ENCODE results near the gene MCTS1. TPM values are rescaled to one million over a fixed set of nuclear protein-coding genes. Genes with fewer than 3 reads are reported as not detected.
A peak's percentile ranks its signal among the peaks of the same experiment; 100 is the strongest.
"Not testable (repeated sequence)": the region's sequence is repeated elsewhere in the genome, so short reads cannot be mapped to it uniquely, and the experiment has no call there.

The MCTS1 gene
- total RNA-seq (2014; rRNA removed; shearing (Covaris generic)) = 96.6 and 106 TPM in 2 replicates
- 68.1 and 74.4 TPM in 2 replicates for polyA plus RNA-seq (2015; cell fraction: cytosol; rRNA removed)
- 37.4 and 42.0 TPM in 2 replicates for polyA plus RNA-seq (2015; cell fraction: nucleus; rRNA removed)

GRCh38 chrX:120603707-120604360, at the start of gene MCTS1:
TSS of gene MCTS1 (plus strand) at chrX:120604101. CDS start at chrX:120604237, 136 bp downstream.
- in situ Hi-C loops (cut with HindIII; ENCODE audit: low pct_unique_long_range_greater_than_20kb, low sequenced_read_pairs) = no loop called here
- peak; percentile 96 for DNase-seq (ENCODE audit: low read depth, low spot score)

GRCh38 chrX:120556251-120556650, 47.6 kb upstream of the MCTS1 start:
- DNase-seq (ENCODE audit: low read depth, low spot score) = no peak
- in situ Hi-C loops (cut with HindIII; ENCODE audit: low pct_unique_long_range_greater_than_20kb, low sequenced_read_pairs) = no loop called here

GRCh38 chrX:120559804-120560203, 44.1 kb upstream of the MCTS1 start:
- in situ Hi-C loops (cut with HindIII; ENCODE audit: low pct_unique_long_range_greater_than_20kb, low sequenced_read_pairs) = no loop called here
- peak; percentile 2 for DNase-seq (ENCODE audit: low read depth, low spot score)

- no peak for DNase-seq (ENCODE audit: low read depth, low spot score)
- in situ Hi-C loops (cut with HindIII; ENCODE audit: low pct_unique_long_range_greater_than_20kb, low sequenced_read_pairs) = no loop called here
Measured at GRCh38 chrX:120560405-120560841, 43.5 kb upstream of the MCTS1 start.

GRCh38 chrX:120560842-120561633, 42.9 kb upstream of the MCTS1 start, which contains the start of gene CUL4B:
TSS of gene CUL4B (minus strand) at chrX:120560962. CDS start at chrX:120560638, 324 bp downstream.
- in situ Hi-C loops (cut with HindIII; ENCODE audit: low pct_unique_long_range_greater_than_20kb, low sequenced_read_pairs) = no loop called here

GRCh38 chrX:120561634-120562568, 42.0 kb upstream of the MCTS1 start:
- in situ Hi-C loops (cut with HindIII; ENCODE audit: low pct_unique_long_range_greater_than_20kb, low sequenced_read_pairs) = no loop called here

More at GRCh38 chrX:120560842-120561633, 42.9 kb upstream of the MCTS1 start, which contains the start of gene CUL4B:
- peak; percentile 94 for DNase-seq (ENCODE audit: low read depth, low spot score)

GRCh38 chrX:120562569-120562926, 41.4 kb upstream of the MCTS1 start:
- DNase-seq (ENCODE audit: low read depth, low spot score) = peak; percentile 2
- in situ Hi-C loops (cut with HindIII; ENCODE audit: low pct_unique_long_range_greater_than_20kb, low sequenced_read_pairs) = no loop called here

More at GRCh38 chrX:120561634-120562568, 42.0 kb upstream of the MCTS1 start:
- DNase-seq (ENCODE audit: low read depth, low spot score) = no peak

- no peak for DNase-seq (ENCODE audit: low read depth, low spot score)
- in situ Hi-C loops (cut with HindIII; ENCODE audit: low pct_unique_long_range_greater_than_20kb, low sequenced_read_pairs) = no loop called here
Measured at GRCh38 chrX:120564925-120565324, 39.0 kb upstream of the MCTS1 start.

- in situ Hi-C loops (cut with HindIII; ENCODE audit: low pct_unique_long_range_greater_than_20kb, low sequenced_read_pairs) = no loop called here
Measured at GRCh38 chrX:120566817-120567216, 37.1 kb upstream of the MCTS1 start.

GRCh38 chrX:120568035-120568434, 35.9 kb upstream of the MCTS1 start:
- in situ Hi-C loops (cut with HindIII; ENCODE audit: low pct_unique_long_range_greater_than_20kb, low sequenced_read_pairs) = no loop called here
- DNase-seq (ENCODE audit: low read depth, low spot score) = no peak

More at GRCh38 chrX:120566817-120567216, 37.1 kb upstream of the MCTS1 start:
- DNase-seq (ENCODE audit: low read depth, low spot score) = no peak

GRCh38 chrX:120568609-120569008, 35.3 kb upstream of the MCTS1 start:
- no peak for DNase-seq (ENCODE audit: low read depth, low spot score)
- in situ Hi-C loops (cut with HindIII; ENCODE audit: low pct_unique_long_range_greater_than_20kb, low sequenced_read_pairs) = no loop called here

- in situ Hi-C loops (cut with HindIII; ENCODE audit: low pct_unique_long_range_greater_than_20kb, low sequenced_read_pairs) = no loop called here
- DNase-seq (ENCODE audit: low read depth, low spot score) = no peak
Measured at GRCh38 chrX:120570011-120570600, 33.8 kb upstream of the MCTS1 start.

GRCh38 chrX:120573806-120574205, 30.1 kb upstream of the MCTS1 start:
- DNase-seq (ENCODE audit: low read depth, low spot score); in situ Hi-C loops (cut with HindIII; ENCODE audit: low pct_unique_long_range_greater_than_20kb, low sequenced_read_pairs): not testable (repeated sequence)

GRCh38 chrX:120575379-120576114, 28.4 kb upstream of the MCTS1 start:
- DNase-seq (ENCODE audit: low read depth, low spot score) = no peak
- in situ Hi-C loops (cut with HindIII; ENCODE audit: low pct_unique_long_range_greater_than_20kb, low sequenced_read_pairs) = no loop called here

- DNase-seq (ENCODE audit: low read depth, low spot score) = no peak
- in situ Hi-C loops (cut with HindIII; ENCODE audit: low pct_unique_long_range_greater_than_20kb, low sequenced_read_pairs) = no loop called here
Measured at GRCh38 chrX:120585702-120586101, 18.2 kb upstream of the MCTS1 start.

GRCh38 chrX:120604361-120604782, 471 bp downstream of the MCTS1 start:
- peak; percentile 31 for DNase-seq (ENCODE audit: low read depth, low spot score)

More at GRCh38 chrX:120604361-120604782, 471 bp downstream of the MCTS1 start:
- in situ Hi-C loops (cut with HindIII; ENCODE audit: low pct_unique_long_range_greater_than_20kb, low sequenced_read_pairs) = no loop called here
